Breast epithelium (tissue), 4 donors: Measurements from ENCODE around the gene RAPGEF4. TPM values are rescaled to one million over a fixed set of nuclear protein-coding genes. Genes with fewer than 3 reads are reported as not detected.

Experiments used
- DNase-seq, 2 donors: peaks; one replicate each; pipeline ENCODE4 v3.0.0-alpha.2; 2019; ENCODE audit warnings: low spot score in 2 of 2
- H3K27ac ChIP-seq, 2 donors: fragments of 200-600 bp; sonication (generic) in 1 of 2; one replicate each; pipeline ENCODE4 v1.5.1; 2016 to 2019; ENCODE audit warnings: mild to moderate bottlenecking in 1 of 2
- H3K27me3 ChIP-seq, 2 donors: fragments of 200-600 bp; sonication (generic) in 1 of 2; one replicate each; pipeline versions ENCODE4 v1.5.1 to v1.6.0; 2017 to 2019; ENCODE audit warnings: control low read depth in 1 of 2, mild to moderate bottlenecking in 1 of 2
- H3K36me3 ChIP-seq: fragments of 200-600 bp; one replicate; pipeline ENCODE4 v1.5.1; 2019
- H3K4me1 ChIP-seq, 2 donors: fragments of 200-600 bp; sonication (generic); one replicate each; pipeline ENCODE4 v1.5.1; 2016 to 2019; ENCODE audit warnings: control low read depth in 1 of 2
- H3K4me3 ChIP-seq, 3 donors: fragments of 200-600 bp; sonication (generic); 1 replicate in 2 of 3; 2 replicates in 1 of 3; pipeline ENCODE4 v1.5.1; 2016 to 2019; ENCODE audit warnings: mild to moderate bottlenecking in 3 of 3, moderate library complexity in 2 of 3
- H3K9me3 ChIP-seq, 2 donors: fragments of 200-600 bp; sonication (generic) in 1 of 2; one replicate each; pipeline ENCODE4 v1.5.1; 2016 to 2019; ENCODE audit warnings: control low read depth in 1 of 2
- POLR2A ChIP-seq: fragments of 450-650 bp; IDR thresholded peaks from one replicate; pipeline ENCODE4 v1.6.1; 2016; ENCODE audit warnings: antibody characterized with exemption, mild to moderate bottlenecking, moderate library complexity
- POLR2AphosphoS5 ChIP-seq, 3 donors: sonication (generic); formaldehyde crosslinking; IDR thresholded peaks; one replicate each; pipeline ENCODE4 v1.6.1; 2017; ENCODE audit warnings: antibody characterized with exemption in 3 of 3
- intact Hi-C: fragments of 100-400 bp; cut with DNase I; formaldehyde crosslinking; loops from one replicate; pipeline ENCODE4 v1.15.1; 2023; ENCODE audit warnings: low total_unique reads
- total RNA-seq, 3 donors: library from RNA; depleted of rRNA; stranded (reverse); fragments of >200 nt; gene quantifications; one replicate each; pipeline ENCODE4 v1.1.0, GENCODE V29; 2016
- TF ChIP-seq, protein P1 (sequence below), 3 donors: fragments of 450-650 bp; IDR thresholded peaks; one replicate each; pipeline ENCODE4 v1.5.1; 2016 to 2017; ENCODE audit warnings: antibody characterized with exemption in 3 of 3, mild to moderate bottlenecking in 3 of 3, moderate library complexity in 3 of 3

RAPGEF4 gene
- total RNA-seq, 3 donors from 2014 or later: 7.7 to 12.8 (median 11.6) TPM

DNA sequence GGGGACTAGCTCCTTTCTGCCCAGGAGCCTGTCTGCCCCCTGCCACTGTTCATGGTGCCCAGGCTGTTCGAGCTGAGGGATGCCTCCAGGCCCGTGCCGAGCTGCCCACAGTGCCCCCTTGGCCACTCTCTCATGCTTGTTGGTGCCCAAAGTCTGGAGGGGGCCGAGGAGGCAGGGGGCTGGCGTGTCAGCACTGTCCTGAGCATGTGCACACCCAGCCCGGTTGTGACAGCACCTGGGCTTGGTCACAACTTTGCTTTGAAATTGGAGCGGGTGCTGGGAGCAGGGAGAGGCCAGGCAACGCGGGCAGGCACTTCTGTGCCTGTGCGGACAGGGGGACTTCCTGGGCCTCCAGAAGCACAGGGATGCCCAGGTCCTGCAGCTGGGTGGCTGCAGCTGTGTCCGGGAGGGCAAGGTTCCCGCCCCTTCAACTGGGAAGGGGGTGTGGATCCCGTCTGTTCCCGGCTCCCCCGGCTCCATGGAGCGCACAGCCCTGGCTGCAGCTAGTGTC lies 22.2 kb upstream of the RAPGEF4 start:
- H3K27ac ChIP-seq: no peak overlapping the region
- no peak overlapping the region for H3K4me3 ChIP-seq
- no peak for TF ChIP-seq POLR2A
- TF ChIP-seq POLR2AphosphoS5 (IDR thresholded peaks at IDR 0.05): no peak
- no peaks in the 10 kb centered on the region for H3K9me3 ChIP-seq
- intact Hi-C loops: no loop called here
- no peaks in the 10 kb centered on the region for H3K4me1 ChIP-seq
- no peak for DNase-seq
- H3K36me3 ChIP-seq: no peaks in the 10 kb centered on the region
- H3K27me3 ChIP-seq: no peaks in the 10 kb centered on the region

DNA sequence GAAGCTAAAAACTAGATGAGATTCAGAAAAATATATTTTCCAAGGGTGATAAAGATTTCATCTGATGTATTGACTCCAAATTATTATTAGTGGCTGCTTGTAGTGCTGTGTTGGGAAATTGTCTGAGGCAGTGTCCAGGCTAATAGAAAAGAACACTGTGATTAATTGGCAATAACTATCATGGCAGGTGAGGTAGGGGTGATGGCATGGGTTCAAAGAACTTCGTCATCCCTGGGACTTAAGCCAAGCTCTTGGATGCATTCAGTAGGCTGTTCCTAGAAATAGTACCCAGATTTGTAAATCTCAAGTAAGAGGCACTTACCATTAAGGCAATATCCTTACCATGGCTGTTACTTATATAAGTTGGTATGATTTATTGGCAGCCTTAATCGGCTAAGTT lies 13.2 kb upstream of the RAPGEF4 start:
- Histone ChIP-seq H3K36me3 (no peaks in the 10 kb centered on the region), H3K27me3 (no peaks in the 10 kb centered on the region), H3K27ac (no peak overlapping the region), H3K4me1 (no peaks in the 10 kb centered on the region), H3K9me3 (peaks cover 0 to 4% of the 10 kb centered on the region in 2 donors), H3K4me3 (no peak overlapping the region)
- intact Hi-C loops: no loop called here
- no peak for TF ChIP-seq POLR2AphosphoS5 (IDR thresholded peaks at IDR 0.05)
- TF ChIP-seq, protein P1, sequence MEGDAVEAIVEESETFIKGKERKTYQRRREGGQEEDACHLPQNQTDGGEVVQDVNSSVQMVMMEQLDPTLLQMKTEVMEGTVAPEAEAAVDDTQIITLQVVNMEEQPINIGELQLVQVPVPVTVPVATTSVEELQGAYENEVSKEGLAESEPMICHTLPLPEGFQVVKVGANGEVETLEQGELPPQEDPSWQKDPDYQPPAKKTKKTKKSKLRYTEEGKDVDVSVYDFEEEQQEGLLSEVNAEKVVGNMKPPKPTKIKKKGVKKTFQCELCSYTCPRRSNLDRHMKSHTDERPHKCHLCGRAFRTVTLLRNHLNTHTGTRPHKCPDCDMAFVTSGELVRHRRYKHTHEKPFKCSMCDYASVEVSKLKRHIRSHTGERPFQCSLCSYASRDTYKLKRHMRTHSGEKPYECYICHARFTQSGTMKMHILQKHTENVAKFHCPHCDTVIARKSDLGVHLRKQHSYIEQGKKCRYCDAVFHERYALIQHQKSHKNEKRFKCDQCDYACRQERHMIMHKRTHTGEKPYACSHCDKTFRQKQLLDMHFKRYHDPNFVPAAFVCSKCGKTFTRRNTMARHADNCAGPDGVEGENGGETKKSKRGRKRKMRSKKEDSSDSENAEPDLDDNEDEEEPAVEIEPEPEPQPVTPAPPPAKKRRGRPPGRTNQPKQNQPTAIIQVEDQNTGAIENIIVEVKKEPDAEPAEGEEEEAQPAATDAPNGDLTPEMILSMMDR (IDR thresholded peaks at IDR 0.05): no peak
- TF ChIP-seq POLR2A: no peak
- no peak for DNase-seq

DNA sequence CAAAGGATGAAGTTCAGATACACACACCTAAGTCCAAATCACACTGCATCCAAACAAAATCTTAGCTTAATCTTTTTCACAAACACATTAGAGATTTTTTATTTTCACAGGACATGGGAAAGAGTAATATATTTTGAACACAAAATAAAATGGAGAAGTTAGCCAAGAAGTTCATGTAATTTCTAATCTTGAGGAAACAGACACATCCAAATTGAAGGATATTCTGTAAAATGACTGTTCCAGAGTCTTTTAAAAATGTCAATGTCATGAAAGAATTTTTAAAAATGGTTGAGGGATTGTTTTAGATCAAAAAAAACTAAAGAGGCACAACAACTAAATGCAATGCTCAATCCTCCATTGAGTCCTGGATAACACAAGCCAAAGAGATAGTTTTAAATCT lies 12.4 kb upstream of the RAPGEF4 start:
- H3K4me3 ChIP-seq: no peak overlapping the region
- H3K27ac ChIP-seq: no peak overlapping the region
- H3K36me3 ChIP-seq: no peaks in the 10 kb centered on the region
- DNase-seq: no peak
- TF ChIP-seq POLR2A (no peak), POLR2AphosphoS5 (IDR thresholded peaks at IDR 0.05) (no peak)
- TF ChIP-seq, protein P1 (IDR thresholded peaks at IDR 0.05): no peak
- H3K27me3 ChIP-seq: no peaks in the 10 kb centered on the region
- intact Hi-C loops: no loop called here
- peaks cover 0 to 4% of the 10 kb centered on the region in 2 donors for H3K9me3 ChIP-seq
- H3K4me1 ChIP-seq: no peaks in the 10 kb centered on the region

- DNase-seq: no peak
- intact Hi-C loops: loop anchor here (1.0 kb wide), 1 partner anchor 9 kb away; no protein-coding TSS in a partner anchor
- TF ChIP-seq, protein P1 (IDR thresholded peaks at IDR 0.05): no peak
- TF ChIP-seq POLR2A: no peak
- no peak for TF ChIP-seq POLR2AphosphoS5 (IDR thresholded peaks at IDR 0.05)
- H3K36me3 ChIP-seq: no peaks in the 10 kb centered on the region
- H3K27ac ChIP-seq: no peak overlapping the region
- peaks cover 0 to 4% of the 10 kb centered on the region in 2 donors for H3K9me3 ChIP-seq
- no peak overlapping the region for H3K4me3 ChIP-seq
- H3K27me3 ChIP-seq: no peaks in the 10 kb centered on the region
- no peaks in the 10 kb centered on the region for H3K4me1 ChIP-seq
Measured at GRCh38 chr2:172724724-172725123, 10.9 kb upstream of the RAPGEF4 start.

GRCh38 chr2:172725284-172725683 lies 10.4 kb upstream of the RAPGEF4 start:
- H3K27me3 ChIP-seq: no peaks in the 10 kb centered on the region
- no peak overlapping the region for H3K27ac ChIP-seq
- DNase-seq: no peak
- intact Hi-C loops: loop anchor here (1.0 kb wide), 1 partner anchor 8 kb away; no protein-coding TSS in a partner anchor
- TF ChIP-seq POLR2A (no peak), POLR2AphosphoS5 (IDR thresholded peaks at IDR 0.05) (no peak)
- TF ChIP-seq, protein P1 (IDR thresholded peaks at IDR 0.05): no peak
- H3K9me3 ChIP-seq: peaks cover 0 to under 1% of the 10 kb centered on the region in 2 donors
- no peak overlapping the region for H3K4me3 ChIP-seq
- H3K4me1 ChIP-seq: no peaks in the 10 kb centered on the region
- no peaks in the 10 kb centered on the region for H3K36me3 ChIP-seq
